ENCODE data around the gene SCG3. TPM values are rescaled to one million over a fixed set of nuclear protein-coding genes. Genes with fewer than 3 reads are reported as not detected.

Gene SCG3
- polyA plus RNA-seq, 1 donor from 2014 or later, result 68.7 TPM

- Histone ChIP-seq H4K20me1 (ENCODE audit: insufficient read depth) (no peaks in the 10 kb centered on the region), H3F3A (ENCODE audit: insufficient read depth, low read length, poor library complexity, severe bottlenecking) (no peaks in the 10 kb centered on the region), H3K79me2 (replicated peaks; ENCODE audit: insufficient read depth, low read length) (no peaks in the 10 kb centered on the region), H3K9me2 (ENCODE audit: insufficient read depth, low read length) (no peaks in the 10 kb centered on the region), H3K4me3 (ENCODE audit: low read length) (no peak overlapping the region), H3K27ac (ENCODE audit: low read length) (no peak overlapping the region), H3K36me3 (ENCODE audit: insufficient read depth, low read length) (peaks cover 22% of the 10 kb centered on the region), H3K27me3 (ENCODE audit: insufficient read depth, low read depth, low read length) (no peaks in the 10 kb centered on the region), H2AFZ (ENCODE audit: low read depth, low read length) (no peak overlapping the region), H3K9me3 (ENCODE audit: low read length) (no peaks in the 10 kb centered on the region), H3K4me2 (ENCODE audit: low read length) (no peak overlapping the region), H3K9ac (ENCODE audit: low read length) (no peak overlapping the region)
- TF ChIP-seq EP300 (conservative IDR thresholded peaks at IDR 0.05; ENCODE audit: poor library complexity, severe bottlenecking) (no peak), MXI1 (conservative IDR thresholded peaks at IDR 0.05; ENCODE audit: poor library complexity, severe bottlenecking) (no peak), SMC3 (conservative IDR thresholded peaks at IDR 0.05; ENCODE audit: poor library complexity) (no peak), REST (IDR thresholded peaks at IDR 0.05; ENCODE audit: borderline replicate concordance) (no peak), POLR2AphosphoS5 (IDR thresholded peaks at IDR 0.05) (no peak), RAD21 (conservative IDR thresholded peaks at IDR 0.05) (no peak), CTCF (IDR thresholded peaks at IDR 0.05; ENCODE audit: poor library complexity, severe bottlenecking) (no peak), TAF1 (IDR thresholded peaks at IDR 0.05; ENCODE audit: low read depth) (no peak), EZH2 (IDR thresholded peaks at IDR 0.05; ENCODE audit: borderline replicate concordance, insufficient read depth, low read length, poor library complexity, severe bottlenecking) (no peak)
Measured at GRCh38 chr15:51696566-51696965, 15.3 kb downstream of the SCG3 start.

GRCh38 chr15:51697163-51697562 is 15.9 kb downstream of the SCG3 start:
- Histone ChIP-seq H3F3A (ENCODE audit: insufficient read depth, low read length, poor library complexity, severe bottlenecking) (no peaks in the 10 kb centered on the region), H3K79me2 (replicated peaks; ENCODE audit: insufficient read depth, low read length) (no peaks in the 10 kb centered on the region)

More at GRCh38 chr15:51697163-51697562, 15.9 kb downstream of the SCG3 start:
- Histone ChIP-seq H3K9me3 (ENCODE audit: low read length) (no peaks in the 10 kb centered on the region), H3K9ac (ENCODE audit: low read length) (no peak overlapping the region), H4K20me1 (ENCODE audit: insufficient read depth) (no peaks in the 10 kb centered on the region), H3K9me2 (ENCODE audit: insufficient read depth, low read length) (no peaks in the 10 kb centered on the region), H2AFZ (ENCODE audit: low read depth, low read length) (no peak overlapping the region), H3K36me3 (ENCODE audit: insufficient read depth, low read length) (peaks cover 23% of the 10 kb centered on the region), H3K4me3 (ENCODE audit: low read length) (no peak overlapping the region), H3K27me3 (ENCODE audit: insufficient read depth, low read depth, low read length) (no peaks in the 10 kb centered on the region), H3K27ac (ENCODE audit: low read length) (no peak overlapping the region), H3K4me2 (ENCODE audit: low read length) (no peak overlapping the region)
- no peak for TF ChIP-seq EZH2 (IDR thresholded peaks at IDR 0.05; ENCODE audit: borderline replicate concordance, insufficient read depth, low read length, poor library complexity, severe bottlenecking)
- TF ChIP-seq POLR2AphosphoS5 (IDR thresholded peaks at IDR 0.05), result no peak
- no peak for TF ChIP-seq MXI1 (conservative IDR thresholded peaks at IDR 0.05; ENCODE audit: poor library complexity, severe bottlenecking)
- no peak for TF ChIP-seq EP300 (conservative IDR thresholded peaks at IDR 0.05; ENCODE audit: poor library complexity, severe bottlenecking)
- no peak for TF ChIP-seq SMC3 (conservative IDR thresholded peaks at IDR 0.05; ENCODE audit: poor library complexity)
- no peak for TF ChIP-seq TAF1 (IDR thresholded peaks at IDR 0.05; ENCODE audit: low read depth)
- no peak for TF ChIP-seq RAD21 (conservative IDR thresholded peaks at IDR 0.05)
- no peak for TF ChIP-seq REST (IDR thresholded peaks at IDR 0.05; ENCODE audit: borderline replicate concordance)
- TF ChIP-seq CTCF (IDR thresholded peaks at IDR 0.05; ENCODE audit: poor library complexity, severe bottlenecking), result no peak

All from neural cell (in vitro differentiated cells).